ENCODE results near the gene MYCN. TPM values are rescaled to one million over a fixed set of nuclear protein-coding genes. Genes with fewer than 3 reads are reported as not detected.

MYCN gene
- total RNA-seq, 2 experiments from 2014 or later, result 0.16 to 0.22 TPM

DNA sequence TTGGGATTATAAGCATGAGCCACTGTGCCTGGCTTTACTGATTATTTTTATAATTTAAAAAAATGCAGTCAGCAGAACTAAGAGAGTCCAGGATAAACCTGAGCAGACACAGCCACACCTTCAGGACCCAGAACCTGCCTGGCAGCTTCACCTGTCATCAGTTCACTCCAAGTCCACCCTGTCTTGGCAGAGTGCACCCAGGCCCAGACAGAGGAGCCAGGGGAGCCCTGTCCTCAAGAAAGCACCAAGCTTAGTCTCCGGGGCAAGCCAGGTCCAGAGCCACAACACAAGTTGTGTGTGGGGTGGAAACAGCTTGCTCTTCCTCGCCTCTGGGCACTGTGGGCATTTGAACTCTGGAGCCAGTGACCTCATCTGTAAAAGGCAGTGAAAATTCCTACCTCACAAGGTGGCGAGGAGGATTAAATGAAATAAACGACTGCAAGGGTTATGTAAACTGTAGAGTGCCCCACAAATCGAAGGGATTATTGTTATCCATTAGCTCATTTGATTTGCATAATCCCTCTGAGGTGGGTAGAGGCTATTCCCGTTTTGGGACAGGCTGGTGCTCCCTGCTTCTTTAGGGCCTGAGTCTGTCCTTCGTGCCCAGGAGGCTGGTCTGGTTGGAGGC lies 24.7 kb downstream of the MYCN start:
- ATAC-seq (no peak), DNase-seq (no peak)
- CTCF ChIA-PET, result interaction anchor here (0.8 to 2.1 kb wide), 6 partner anchors 9 to 317 kb away, joined by 3 to 7 read pairs (median 4); partner anchors contain the start of gene MYCN
- H3K27me3 Mint-ChIP-seq, result no peaks in the 10 kb centered on the region
- H3K9me3 Mint-ChIP-seq, result peaks cover 3% of the 10 kb centered on the region
- H3K4me1 Mint-ChIP-seq (ENCODE audit: low read depth), result peaks cover 47% of the 10 kb centered on the region
- POLR2A ChIA-PET, result interaction anchor here (0.6 to 1.4 kb wide), 3 partner anchors 21 to 1391 kb away, joined by 3 to 4 read pairs (median 3); no protein-coding TSS in a partner anchor
- TF ChIP-seq, protein P1, sequence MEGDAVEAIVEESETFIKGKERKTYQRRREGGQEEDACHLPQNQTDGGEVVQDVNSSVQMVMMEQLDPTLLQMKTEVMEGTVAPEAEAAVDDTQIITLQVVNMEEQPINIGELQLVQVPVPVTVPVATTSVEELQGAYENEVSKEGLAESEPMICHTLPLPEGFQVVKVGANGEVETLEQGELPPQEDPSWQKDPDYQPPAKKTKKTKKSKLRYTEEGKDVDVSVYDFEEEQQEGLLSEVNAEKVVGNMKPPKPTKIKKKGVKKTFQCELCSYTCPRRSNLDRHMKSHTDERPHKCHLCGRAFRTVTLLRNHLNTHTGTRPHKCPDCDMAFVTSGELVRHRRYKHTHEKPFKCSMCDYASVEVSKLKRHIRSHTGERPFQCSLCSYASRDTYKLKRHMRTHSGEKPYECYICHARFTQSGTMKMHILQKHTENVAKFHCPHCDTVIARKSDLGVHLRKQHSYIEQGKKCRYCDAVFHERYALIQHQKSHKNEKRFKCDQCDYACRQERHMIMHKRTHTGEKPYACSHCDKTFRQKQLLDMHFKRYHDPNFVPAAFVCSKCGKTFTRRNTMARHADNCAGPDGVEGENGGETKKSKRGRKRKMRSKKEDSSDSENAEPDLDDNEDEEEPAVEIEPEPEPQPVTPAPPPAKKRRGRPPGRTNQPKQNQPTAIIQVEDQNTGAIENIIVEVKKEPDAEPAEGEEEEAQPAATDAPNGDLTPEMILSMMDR (IDR thresholded peaks at IDR 0.05), result no peak
- intact Hi-C loops (cut with micrococcal nuclease), result no loop called here
- H3K27ac Mint-ChIP-seq, result no peak overlapping the region
- no peak overlapping the region for H3K4me3 Mint-ChIP-seq
- no peaks in the 10 kb centered on the region for H3K36me3 Mint-ChIP-seq (ENCODE audit: low read depth)

GRCh38 chr2:15965564-15966019 lies 25.2 kb downstream of the MYCN start:
- CTCF ChIA-PET, result interaction anchor here (0.8 to 2.1 kb wide), 5 partner anchors 9 to 26 kb away, joined by 3 to 7 read pairs (median 5); partner anchors contain the start of gene MYCN
- POLR2A ChIA-PET, result interaction anchor here (0.9 to 1.4 kb wide), 2 partner anchors 21 to 66 kb away, joined by 3 to 4 read pairs; no protein-coding TSS in a partner anchor
- TF ChIP-seq, protein P1 (IDR thresholded peaks at IDR 0.05), result no peak
- ATAC-seq, result peak; percentile 78
- Mint-ChIP-seq H3K36me3 (ENCODE audit: low read depth) (no peaks in the 10 kb centered on the region), H3K27me3 (peaks cover 2% of the 10 kb centered on the region), H3K9me3 (peaks cover 3% of the 10 kb centered on the region), H3K4me3 (no peak overlapping the region), H3K4me1 (ENCODE audit: low read depth) (peaks cover 47% of the 10 kb centered on the region), H3K27ac (peak overlapping the region; percentile 46)
- DNase-seq, result peak; percentile 78
- intact Hi-C loops (cut with micrococcal nuclease), result no loop called here

DNA sequence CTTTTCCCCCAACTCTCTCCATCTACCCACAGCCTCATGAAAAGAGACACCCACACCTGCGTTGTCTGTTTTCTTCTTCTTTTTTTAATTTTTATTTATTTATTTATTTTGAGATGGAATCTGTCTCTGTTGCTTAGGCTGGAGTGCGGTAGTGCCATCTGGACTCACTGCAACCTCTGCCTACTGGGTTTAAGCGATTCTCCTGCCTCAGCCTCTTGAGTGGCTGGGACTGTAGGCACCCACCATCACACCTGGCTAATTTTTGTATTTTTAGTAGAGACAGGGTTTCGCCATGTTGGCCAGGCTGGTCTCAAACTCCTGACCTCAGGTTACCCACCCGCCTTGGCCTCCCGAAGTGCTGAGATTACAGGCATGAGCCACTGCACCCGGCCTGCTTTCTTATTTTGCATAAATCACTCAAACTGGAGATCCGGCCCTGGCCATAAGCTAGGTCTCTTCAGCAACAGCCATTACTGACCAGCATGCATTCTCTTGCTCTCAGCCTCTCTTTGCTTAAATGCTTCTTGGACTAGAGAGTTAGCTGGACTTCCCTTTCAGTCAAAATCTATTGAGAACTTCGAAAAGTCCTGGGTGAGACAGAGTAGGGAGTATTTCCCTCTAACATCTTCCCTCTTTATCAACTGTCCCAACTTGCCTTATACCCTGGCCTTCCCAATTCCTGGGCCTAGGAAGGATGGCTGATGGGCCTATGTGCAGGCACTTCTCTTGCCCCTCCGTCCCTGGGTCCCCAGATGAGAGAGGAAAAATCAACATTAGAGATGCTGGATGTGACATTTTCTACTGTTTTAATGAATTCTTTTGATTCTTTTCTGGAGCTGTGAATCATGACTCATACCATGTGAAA lies 27.3 kb downstream of the MYCN start:
- Mint-ChIP-seq H3K27ac (peak overlapping the region; percentile 63), H3K4me3 (no peak overlapping the region), H3K27me3 (peaks cover 2% of the 10 kb centered on the region), H3K4me1 (ENCODE audit: low read depth) (peaks cover 50% of the 10 kb centered on the region), H3K36me3 (ENCODE audit: low read depth) (no peaks in the 10 kb centered on the region), H3K9me3 (peaks cover 3% of the 10 kb centered on the region)
- DNase-seq (no peak), ATAC-seq (no peak)
- intact Hi-C loops (cut with micrococcal nuclease), result no loop called here
- CTCF ChIA-PET, result no interaction called here
- POLR2A ChIA-PET, result interaction anchor here (0.7 to 0.9 kb wide), 2 partner anchors 17 to 84 kb away, joined by 3 to 4 read pairs; no protein-coding TSS in a partner anchor
- TF ChIP-seq, protein P1 (IDR thresholded peaks at IDR 0.05), result no peak

DNA sequence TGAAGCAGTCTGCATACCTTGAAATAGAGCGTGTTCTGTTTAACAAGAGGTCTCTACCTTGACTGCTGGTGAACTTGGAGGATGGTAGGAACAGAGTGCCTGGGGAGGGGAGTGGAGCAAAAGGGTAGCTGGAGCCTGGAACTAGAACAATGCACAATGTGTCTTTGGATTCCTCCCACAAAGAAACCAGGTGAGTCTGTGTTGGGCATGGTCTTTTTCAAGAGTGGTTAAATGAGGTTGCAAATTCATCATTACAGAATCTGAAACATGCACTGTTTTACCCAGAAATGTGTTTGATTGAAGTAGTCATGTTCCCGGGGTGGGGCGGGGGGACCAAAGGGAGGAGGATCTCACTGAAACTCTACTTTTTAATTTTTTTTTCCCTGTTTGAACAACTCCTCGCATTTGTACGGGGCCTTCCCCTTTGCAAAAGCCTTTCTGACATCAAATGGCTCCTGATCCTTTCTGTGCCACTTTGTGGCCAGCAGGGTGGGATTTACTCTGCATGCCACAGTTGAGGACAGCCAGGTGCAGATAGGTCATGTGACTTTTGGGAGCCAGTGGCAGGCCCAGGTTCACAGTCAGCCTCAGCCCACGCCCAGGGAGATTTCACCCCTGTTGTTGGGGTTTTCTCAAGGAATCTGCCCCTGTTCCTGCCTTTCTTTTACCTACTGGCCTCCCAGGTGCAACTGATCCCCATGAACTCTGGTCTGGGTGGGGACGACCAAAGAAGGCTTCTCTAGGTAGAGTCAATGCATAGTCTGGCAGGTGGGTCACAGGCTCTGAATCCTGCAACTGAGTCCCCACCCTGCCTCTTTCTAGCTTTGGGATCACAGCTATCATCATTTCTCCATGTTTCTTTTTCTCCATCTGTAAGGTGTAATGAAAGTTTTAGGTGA lies 28.2 kb downstream of the MYCN start:
- Mint-ChIP-seq H3K4me1 (ENCODE audit: low read depth) (peaks cover 55% of the 10 kb centered on the region), H3K27ac (peak overlapping the region; percentile 63), H3K36me3 (ENCODE audit: low read depth) (no peaks in the 10 kb centered on the region), H3K9me3 (peaks cover 3% of the 10 kb centered on the region), H3K27me3 (peaks cover 2% of the 10 kb centered on the region), H3K4me3 (no peak overlapping the region)
- TF ChIP-seq, protein P1 (IDR thresholded peaks at IDR 0.05), result no peak
- intact Hi-C loops (cut with micrococcal nuclease), result no loop called here
- CTCF ChIA-PET, result interaction anchor here (1.2 kb wide), 1 partner anchor 28 kb away, joined by 5 read pairs; the partner anchor contains the start of gene MYCN
- DNase-seq (peak; percentile 72), ATAC-seq (peak; percentile 49)
- POLR2A ChIA-PET, result interaction anchor here (0.7 to 0.9 kb wide), 2 partner anchors 18 to 85 kb away, joined by 3 to 4 read pairs; no protein-coding TSS in a partner anchor
